Activated T-helper 17 cell treated with anti-CD3 and anti-CD28 coated beads, Interleukin-2, amount 50 U/mL, for 72 hours (primary cell): ENCODE results near the gene PTEN. TPM values are rescaled to one million over a fixed set of nuclear protein-coding genes. Genes with fewer than 3 reads are reported as not detected.
A peak's percentile ranks its signal among the peaks of the same experiment; 100 is the strongest.

ENCODE experiments used
- ATAC-seq: fragments of 150-1000 bp; cut with Tn5 transposase; replicated peaks from 2 replicates; pipeline ENCODE4 v1.10.0; 2021; ENCODE audit warnings: mild to moderate bottlenecking, moderate library complexity
- H3K27ac Mint-ChIP-seq: one replicate; pipeline ENCODE4 v1.8.0; 2022; ENCODE audit warnings: mixed read lengths
- H3K27me3 Mint-ChIP-seq: one replicate; pipeline ENCODE4 v1.8.0; 2022; ENCODE audit warnings: mixed read lengths
- H3K36me3 Mint-ChIP-seq: one replicate; pipeline ENCODE4 v1.8.0; 2022; ENCODE audit warnings: low read depth, mild to moderate bottlenecking, mixed read lengths
- H3K4me1 Mint-ChIP-seq: one replicate; pipeline ENCODE4 v1.8.0; 2022; ENCODE audit warnings: mixed read lengths
- H3K4me3 Mint-ChIP-seq: one replicate; pipeline ENCODE4 v1.8.0; 2022; ENCODE audit warnings: mild to moderate bottlenecking, mixed read lengths
- H3K9me3 Mint-ChIP-seq: one replicate; pipeline ENCODE4 v1.8.0; 2022; ENCODE audit warnings: mixed read lengths
- total RNA-seq, 2 donors: library from RNA; stranded (reverse); gene quantifications; one replicate each; pipeline ENCODE4 v1.2.3, GENCODE V29; 2022

Gene PTEN
- total RNA-seq, 2 donors from 2014 or later = 64.2 to 65.8 TPM

DNA sequence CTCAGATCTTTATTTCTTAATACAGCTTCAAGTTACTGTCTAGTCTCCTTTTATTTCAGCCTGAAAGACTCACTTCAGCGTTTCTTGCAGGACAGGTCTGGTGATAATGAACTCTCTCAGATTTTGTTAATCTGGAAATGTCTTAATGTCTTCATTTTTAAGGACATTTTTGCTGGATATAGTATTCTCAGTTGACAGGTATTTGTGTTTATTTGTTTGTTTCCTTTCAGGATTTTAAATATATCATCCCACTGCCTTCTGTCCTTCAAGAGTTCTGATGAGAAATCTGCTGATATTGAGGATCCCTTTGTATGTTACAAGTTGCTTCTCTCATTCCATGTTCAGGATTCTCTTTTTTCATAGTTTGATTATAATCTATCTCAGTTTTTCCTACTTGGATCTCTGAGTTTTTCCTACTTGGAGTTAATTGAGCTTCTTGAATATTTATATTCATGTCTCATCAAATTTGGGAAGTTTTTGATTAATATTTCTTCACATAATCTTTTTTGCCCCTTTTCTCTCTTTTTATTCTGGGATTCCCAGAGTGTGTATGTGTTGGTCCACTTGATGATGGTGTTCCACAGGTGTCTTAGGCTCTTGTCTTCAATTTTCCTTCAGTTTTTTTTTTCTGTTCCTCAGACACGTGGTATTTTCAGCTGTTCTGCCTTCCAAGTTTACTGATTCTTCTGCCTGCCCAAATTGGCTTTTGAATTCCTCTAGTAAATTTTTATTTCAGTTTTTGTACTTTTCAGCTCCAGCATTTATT lies 49.9 kb downstream of the PTEN start:
- Mint-ChIP-seq H3K27me3 (no peaks in the 10 kb centered on the region), H3K4me1 (peaks cover 15% of the 10 kb centered on the region), H3K4me3 (no peak overlapping the region), H3K36me3 (peaks cover 56% of the 10 kb centered on the region), H3K27ac (no peak overlapping the region), H3K9me3 (peaks cover 7% of the 10 kb centered on the region)
- no peak for ATAC-seq

DNA sequence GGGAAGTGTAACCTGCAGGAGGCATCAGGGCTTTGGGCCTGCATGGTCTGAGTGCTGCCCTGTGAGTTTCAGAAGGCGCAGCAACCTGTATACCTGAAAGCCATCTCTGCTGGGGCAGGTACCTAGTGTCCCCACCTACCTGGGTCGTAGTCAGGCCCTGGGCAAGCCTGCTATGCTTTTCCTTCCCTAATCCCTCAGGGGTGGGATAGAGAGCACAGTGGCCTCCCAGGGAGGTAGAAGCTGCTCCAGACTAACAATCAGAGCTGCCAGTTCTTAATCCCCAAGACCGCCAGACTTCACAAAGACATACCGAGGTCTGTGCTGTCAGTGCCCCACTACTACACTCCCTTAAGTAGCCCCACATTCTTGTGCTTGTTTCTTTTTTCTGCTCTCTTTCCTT lies 52.0 kb downstream of the PTEN start:
- H3K36me3 Mint-ChIP-seq = peaks cover 55% of the 10 kb centered on the region
- no peak overlapping the region for H3K4me3 Mint-ChIP-seq
- H3K27me3 Mint-ChIP-seq = no peaks in the 10 kb centered on the region
- no peak for ATAC-seq
- H3K27ac Mint-ChIP-seq = no peak overlapping the region
- H3K9me3 Mint-ChIP-seq = peaks cover 7% of the 10 kb centered on the region
- peaks cover 21% of the 10 kb centered on the region for H3K4me1 Mint-ChIP-seq

DNA sequence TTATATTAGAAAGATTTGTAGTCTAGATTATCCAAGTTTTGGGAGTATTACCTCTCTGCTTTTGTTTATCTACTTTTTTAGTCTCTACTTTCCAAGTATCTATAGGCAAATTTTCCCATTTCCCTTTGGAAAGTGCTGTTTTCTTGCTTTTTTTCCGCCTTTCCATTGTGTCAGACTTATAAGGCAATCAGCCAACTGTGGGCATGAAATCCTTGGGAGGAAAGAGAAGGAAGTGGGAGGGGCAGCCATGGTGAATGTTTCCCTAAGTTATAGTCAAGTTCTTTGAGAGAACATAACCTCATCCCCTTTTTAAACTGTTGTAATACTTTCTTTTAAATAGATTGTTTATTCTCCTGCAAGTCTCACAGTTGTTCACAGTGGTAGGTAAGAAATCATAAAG lies 52.6 kb downstream of the PTEN start:
- H3K4me3 Mint-ChIP-seq = no peak overlapping the region
- peaks cover 49% of the 10 kb centered on the region for H3K36me3 Mint-ChIP-seq
- H3K27ac Mint-ChIP-seq = no peak overlapping the region
- peaks cover 21% of the 10 kb centered on the region for H3K4me1 Mint-ChIP-seq
- H3K9me3 Mint-ChIP-seq = peaks cover 7% of the 10 kb centered on the region
- no peaks in the 10 kb centered on the region for H3K27me3 Mint-ChIP-seq
- ATAC-seq = no peak

GRCh38 chr10:87916515-87916914 lies 53.1 kb downstream of the PTEN start:
- no peak for ATAC-seq
- Mint-ChIP-seq H3K27ac (no peak overlapping the region), H3K4me3 (no peak overlapping the region)

GRCh38 chr10:87918254-87918859 lies 54.9 kb downstream of the PTEN start:
- peak; percentile 47 for ATAC-seq
- Mint-ChIP-seq H3K36me3 (peaks cover 37% of the 10 kb centered on the region), H3K4me3 (peak overlapping the region; percentile 61), H3K4me1 (peaks cover 35% of the 10 kb centered on the region), H3K9me3 (peaks cover 7% of the 10 kb centered on the region), H3K27me3 (no peaks in the 10 kb centered on the region), H3K27ac (peak overlapping the region; percentile 86)

More at GRCh38 chr10:87916515-87916914, 53.1 kb downstream of the PTEN start:
- peaks cover 21% of the 10 kb centered on the region for H3K4me1 Mint-ChIP-seq
- H3K36me3 Mint-ChIP-seq = peaks cover 44% of the 10 kb centered on the region
- peaks cover 7% of the 10 kb centered on the region for H3K9me3 Mint-ChIP-seq
- H3K27me3 Mint-ChIP-seq = no peaks in the 10 kb centered on the region

- Mint-ChIP-seq H3K9me3 (no peaks in the 10 kb centered on the region), H3K4me3 (no peak overlapping the region), H3K27me3 (no peaks in the 10 kb centered on the region), H3K4me1 (peaks cover 40% of the 10 kb centered on the region), H3K36me3 (peaks cover 42% of the 10 kb centered on the region), H3K27ac (peak overlapping the region; percentile 24)
- ATAC-seq = no peak
These were observed 57.1 kb downstream of the PTEN start for GRCh38 chr10:87920538-87920937.

DNA sequence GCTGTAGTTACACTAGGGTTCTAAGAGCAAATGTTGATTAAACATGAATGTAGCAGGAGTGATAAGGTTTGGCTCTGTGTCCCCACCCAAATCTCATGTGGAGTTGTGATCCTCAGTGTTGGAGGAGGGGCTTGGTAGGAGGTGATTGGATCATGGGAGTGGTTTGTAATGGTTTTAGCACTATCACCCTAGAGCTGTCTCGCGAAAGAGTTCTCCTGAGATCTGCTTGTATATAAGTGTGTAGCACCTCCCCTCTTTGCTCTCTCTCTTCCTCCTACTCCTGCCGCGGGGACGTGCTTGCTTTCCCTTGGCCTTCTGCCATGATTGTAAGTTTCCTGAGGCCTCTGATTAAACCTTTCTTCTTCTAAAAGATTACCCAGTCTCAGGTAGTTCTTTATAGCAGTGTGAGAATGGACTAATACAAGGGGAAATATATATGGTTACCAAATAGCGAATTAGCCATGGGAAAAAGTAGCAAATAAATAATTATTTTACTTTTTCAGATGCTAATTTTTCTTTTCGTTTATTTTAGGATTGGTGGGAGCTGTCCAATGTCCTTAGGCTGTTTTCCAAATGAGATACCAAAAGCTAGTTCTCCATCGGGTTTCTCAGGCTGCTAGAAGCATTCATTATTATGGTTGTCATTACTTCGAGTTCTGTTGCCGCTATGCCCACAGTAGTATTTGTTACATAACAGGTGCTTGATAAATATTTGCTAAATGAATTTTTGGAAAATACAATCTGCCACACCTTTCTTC lies 58.7 kb downstream of the PTEN start:
- Mint-ChIP-seq H3K4me3 (no peak overlapping the region), H3K27me3 (no peaks in the 10 kb centered on the region), H3K4me1 (peaks cover 54% of the 10 kb centered on the region), H3K9me3 (peaks cover 5% of the 10 kb centered on the region), H3K27ac (no peak overlapping the region), H3K36me3 (peaks cover 50% of the 10 kb centered on the region)
- ATAC-seq = no peak

- ATAC-seq = no peak
- Mint-ChIP-seq H3K36me3 (peaks cover 59% of the 10 kb centered on the region), H3K9me3 (peaks cover 5% of the 10 kb centered on the region), H3K27me3 (no peaks in the 10 kb centered on the region), H3K4me3 (no peak overlapping the region), H3K27ac (peak overlapping the region; percentile 31), H3K4me1 (peaks cover 59% of the 10 kb centered on the region)
These were observed 59.8 kb downstream of the PTEN start for GRCh38 chr10:87923233-87923632.

GRCh38 chr10:87925570-87925969 lies 62.1 kb downstream of the PTEN start:
- Mint-ChIP-seq H3K27me3 (no peaks in the 10 kb centered on the region), H3K4me3 (no peak overlapping the region), H3K36me3 (peaks cover 54% of the 10 kb centered on the region), H3K27ac (no peak overlapping the region), H3K9me3 (peaks cover 5% of the 10 kb centered on the region), H3K4me1 (peaks cover 62% of the 10 kb centered on the region)
- no peak for ATAC-seq

DNA sequence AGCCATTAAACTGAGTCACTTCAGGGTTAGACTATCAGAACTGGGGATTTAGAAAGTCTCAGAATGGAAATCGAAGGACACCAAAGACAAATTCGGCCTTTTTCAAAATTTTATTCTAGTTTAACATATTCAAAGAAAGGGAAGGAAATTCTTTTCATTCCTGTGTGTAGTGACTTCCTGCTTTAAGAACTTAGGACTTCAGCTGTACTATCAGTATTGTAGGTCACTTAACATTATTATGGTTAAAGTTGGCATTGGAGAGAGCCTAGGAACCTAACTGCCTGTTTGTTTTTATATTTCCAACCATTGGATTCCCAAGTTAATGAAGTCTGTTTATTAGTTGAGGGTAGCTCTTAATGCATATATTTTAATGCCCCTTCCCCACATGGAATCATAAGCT lies 63.7 kb downstream of the PTEN start:
- H3K9me3 Mint-ChIP-seq = peaks cover 5% of the 10 kb centered on the region
- no peak for ATAC-seq
- H3K4me1 Mint-ChIP-seq = peaks cover 61% of the 10 kb centered on the region
- H3K4me3 Mint-ChIP-seq = no peak overlapping the region
- H3K36me3 Mint-ChIP-seq = peaks cover 64% of the 10 kb centered on the region
- H3K27ac Mint-ChIP-seq = no peak overlapping the region
- H3K27me3 Mint-ChIP-seq = no peaks in the 10 kb centered on the region

- peak; percentile 38 for ATAC-seq
- H3K4me1 Mint-ChIP-seq = peaks cover 43% of the 10 kb centered on the region
These were observed 65.6 kb downstream of the PTEN start for GRCh38 chr10:87928996-87929395.

GRCh38 chr10:87930141-87930540 lies 66.7 kb downstream of the PTEN start:
- Mint-ChIP-seq H3K9me3 (peaks cover 5% of the 10 kb centered on the region), H3K4me3 (no peak overlapping the region), H3K27ac (no peak overlapping the region), H3K36me3 (peaks cover 67% of the 10 kb centered on the region), H3K27me3 (no peaks in the 10 kb centered on the region), H3K4me1 (peaks cover 37% of the 10 kb centered on the region)
- ATAC-seq = no peak

More at GRCh38 chr10:87928996-87929395, 65.6 kb downstream of the PTEN start:
- Mint-ChIP-seq H3K27me3 (no peaks in the 10 kb centered on the region), H3K36me3 (peaks cover 65% of the 10 kb centered on the region), H3K9me3 (peaks cover 5% of the 10 kb centered on the region), H3K4me3 (peak overlapping the region; percentile 32), H3K27ac (peak overlapping the region; percentile 38)

DNA sequence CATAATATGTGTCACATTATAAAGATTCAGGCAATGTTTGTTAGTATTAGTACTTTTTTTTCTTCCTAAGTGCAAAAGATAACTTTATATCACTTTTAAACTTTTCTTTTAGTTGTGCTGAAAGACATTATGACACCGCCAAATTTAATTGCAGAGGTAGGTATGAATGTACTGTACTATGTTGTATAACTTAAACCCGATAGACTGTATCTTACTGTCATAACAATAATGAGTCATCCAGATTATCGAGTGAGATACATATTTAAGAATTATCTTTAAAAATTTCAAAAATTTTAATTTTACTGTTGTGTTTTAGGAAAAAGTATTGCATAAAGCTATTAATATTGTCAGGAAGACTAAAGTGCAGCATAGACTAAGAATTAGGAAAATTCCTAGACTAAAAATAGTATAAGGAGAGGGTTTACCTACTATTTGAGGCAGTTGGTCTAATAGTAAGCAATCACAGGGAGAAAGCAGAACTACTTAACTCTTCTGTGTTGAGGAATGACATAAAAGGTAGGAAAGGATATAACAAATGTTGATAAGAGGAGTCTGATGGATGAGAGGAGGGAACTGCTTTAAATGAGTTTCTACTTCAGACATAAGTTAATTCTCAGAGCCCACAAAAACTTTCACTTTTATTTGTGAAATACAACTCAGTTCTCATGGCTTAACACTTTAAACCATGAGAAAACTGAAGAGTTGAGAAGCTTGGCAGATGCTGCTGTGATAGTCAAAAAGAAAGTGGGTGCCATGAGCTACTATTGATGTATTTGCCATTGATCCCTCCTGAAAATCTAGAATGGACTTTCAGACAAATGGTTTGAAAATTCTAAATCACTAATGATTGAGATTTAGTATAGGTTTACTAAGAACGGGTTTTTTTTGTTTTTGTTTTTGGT lies 67.8 kb downstream of the PTEN start:
- ATAC-seq = peak; percentile 49
- H3K4me1 Mint-ChIP-seq = peaks cover 30% of the 10 kb centered on the region
- no peak overlapping the region for H3K4me3 Mint-ChIP-seq
- H3K27ac Mint-ChIP-seq = no peak overlapping the region
- peaks cover 68% of the 10 kb centered on the region for H3K36me3 Mint-ChIP-seq
- no peaks in the 10 kb centered on the region for H3K27me3 Mint-ChIP-seq
- H3K9me3 Mint-ChIP-seq = peaks cover 4% of the 10 kb centered on the region

DNA sequence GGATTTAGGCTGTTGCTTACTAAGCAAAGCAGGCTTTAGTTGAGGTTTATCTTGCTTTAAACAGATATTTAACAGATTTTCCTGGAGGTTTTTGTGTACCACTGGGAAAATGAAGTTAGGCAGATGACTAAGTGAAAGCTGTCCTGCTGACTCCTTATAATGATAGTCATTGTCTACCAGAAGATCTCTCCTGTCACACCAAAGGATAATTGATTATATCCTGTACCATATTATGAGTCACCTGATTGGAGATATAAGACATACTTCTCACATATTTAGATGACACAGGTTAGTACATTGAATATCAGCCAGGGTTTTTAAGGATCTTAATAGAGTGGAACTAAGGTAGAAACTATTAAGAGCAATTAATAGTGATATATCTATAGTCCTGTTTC lies 68.4 kb downstream of the PTEN start:
- H3K9me3 Mint-ChIP-seq = no peaks in the 10 kb centered on the region
- peaks cover 68% of the 10 kb centered on the region for H3K36me3 Mint-ChIP-seq
- no peak overlapping the region for H3K27ac Mint-ChIP-seq
- no peak overlapping the region for H3K4me3 Mint-ChIP-seq
- no peaks in the 10 kb centered on the region for H3K27me3 Mint-ChIP-seq
- peak; percentile 59 for ATAC-seq
- H3K4me1 Mint-ChIP-seq = peaks cover 23% of the 10 kb centered on the region
